HG02884 (cell line): ENCODE measurements around the gene LAMA3.
"Not testable (repeated sequence)": the region's sequence is repeated elsewhere in the genome, so short reads cannot be mapped to it uniquely, and the experiment has no call there.

Experiments
- ATAC-seq: cut with Tn5 transposase; IDR thresholded peaks from one replicate; pipeline ENCODE4 v1.9.1; 2021; ENCODE audit warnings: mild to moderate bottlenecking, moderate library complexity; ENCODE audit not compliant: unreplicated experiment

The LAMA3 gene

DNA sequence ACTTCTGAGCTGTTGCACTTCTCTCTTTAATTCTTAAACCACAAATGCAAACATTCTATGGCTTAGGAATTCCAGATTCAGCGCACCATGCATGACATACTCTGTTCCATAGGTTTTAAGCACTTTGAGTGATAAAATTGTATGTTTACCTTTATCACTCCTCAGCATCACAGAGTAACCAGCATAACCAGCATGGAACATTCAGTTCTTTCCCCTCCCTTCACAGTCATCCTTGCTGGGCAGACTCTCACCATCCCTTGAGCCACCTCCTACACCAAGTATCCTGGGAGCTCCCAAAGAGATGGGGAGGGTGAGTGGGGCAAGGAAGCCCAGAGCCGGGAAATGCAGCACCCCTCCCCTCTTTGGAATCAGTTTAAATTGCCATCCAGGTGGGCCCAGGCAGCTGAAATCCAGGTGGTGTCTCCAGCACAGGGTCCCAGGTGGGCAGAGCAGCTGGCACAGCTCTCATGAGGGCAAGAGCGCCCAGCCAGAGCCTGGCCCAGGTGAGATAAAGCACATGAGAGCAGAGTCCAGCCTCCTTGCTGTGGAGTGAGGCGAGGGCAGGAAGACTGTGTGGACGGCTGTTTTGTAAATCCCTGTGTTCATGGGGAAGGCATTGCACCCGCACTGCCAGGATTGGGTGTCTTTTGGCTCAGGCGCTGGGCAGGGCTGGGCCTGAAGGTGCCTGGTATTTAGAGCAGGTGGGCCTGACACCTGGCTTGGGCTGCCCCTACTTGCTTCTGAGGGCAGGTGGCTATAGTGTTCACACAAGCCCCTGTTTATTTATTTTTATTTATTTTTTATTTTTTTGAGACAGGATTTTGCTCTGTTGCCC, 36.8 kb downstream of the LAMA3 start:
- no peak for ATAC-seq

DNA sequence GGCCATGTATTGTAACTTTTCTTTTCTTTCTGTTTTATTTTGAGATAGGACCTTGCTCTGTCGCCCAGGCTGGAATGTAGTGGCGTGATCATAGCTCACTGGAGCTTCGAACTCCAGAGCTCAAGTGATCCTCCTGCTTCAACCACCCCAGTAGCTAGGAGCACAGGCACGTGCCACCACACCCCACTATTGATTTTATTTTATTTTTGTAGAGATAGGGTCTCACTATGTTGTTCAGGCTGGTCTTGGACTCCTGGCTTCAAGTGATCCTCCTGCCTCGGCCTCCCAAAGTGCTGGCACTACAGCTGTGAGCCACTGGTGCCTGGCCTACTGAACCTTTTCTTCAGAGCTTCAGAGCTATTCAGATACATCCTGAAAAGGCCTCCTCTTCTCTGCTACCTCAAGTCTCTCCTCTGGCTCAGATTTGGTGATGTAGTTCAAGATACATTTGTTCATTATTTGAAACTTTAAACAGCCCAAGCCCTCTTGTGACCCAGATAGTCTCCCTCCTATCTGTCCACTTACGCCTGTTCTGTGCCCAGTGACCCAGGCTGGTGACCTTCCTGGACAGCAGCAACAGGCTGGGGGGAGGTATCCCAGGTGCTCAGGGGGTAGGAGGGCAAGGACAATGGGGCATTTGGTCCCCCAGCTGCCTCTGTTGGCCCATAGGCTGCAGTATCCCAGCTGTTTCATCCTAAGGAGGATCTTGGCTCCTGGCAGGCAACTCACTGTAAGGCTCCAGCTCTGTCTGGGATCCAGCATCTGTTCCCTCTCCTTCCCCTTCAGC, 38.6 kb downstream of the LAMA3 start:
- no peak for ATAC-seq

DNA sequence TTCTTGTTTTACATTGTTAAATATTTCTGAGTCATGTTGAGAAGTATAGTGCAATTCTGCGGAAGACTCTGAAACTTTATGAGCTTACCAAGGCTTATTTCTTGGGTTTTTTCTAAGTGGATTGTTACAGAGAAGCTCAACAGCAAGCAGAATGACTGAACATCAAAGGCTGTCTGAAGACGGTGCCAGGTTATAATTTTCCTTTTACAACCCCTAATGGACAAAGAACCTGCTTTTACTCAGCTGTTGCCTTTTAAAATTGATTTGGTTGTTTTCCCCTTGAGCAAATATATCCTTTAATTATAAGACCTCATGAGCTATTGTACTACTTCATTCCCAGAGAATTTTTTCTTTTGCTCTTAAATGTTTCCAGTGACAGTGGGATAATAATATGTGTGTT, 41.6 kb downstream of the LAMA3 start:
- ATAC-seq, result no peak

GRCh38 chr18:23731861-23732260, 42.6 kb downstream of the LAMA3 start:
- no peak for ATAC-seq

DNA sequence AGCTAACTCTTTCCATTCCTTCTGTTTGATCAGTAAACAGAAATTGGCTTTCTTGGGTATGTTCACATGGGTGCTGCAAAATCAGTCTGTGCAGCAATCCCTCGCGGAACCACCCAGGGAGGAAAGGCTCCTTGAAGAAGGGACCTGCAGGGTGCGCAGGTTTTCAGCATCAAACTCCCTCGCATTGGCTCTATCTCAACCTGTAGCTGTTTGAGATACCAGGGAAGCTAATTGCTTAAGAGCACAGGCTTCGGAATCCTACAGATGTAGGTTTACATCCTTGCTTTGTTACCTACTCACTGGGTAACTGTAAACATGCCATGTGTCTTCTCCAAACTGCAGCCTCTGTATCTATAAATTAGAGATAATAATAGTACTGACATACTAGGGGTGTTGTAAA, 43.2 kb downstream of the LAMA3 start:
- ATAC-seq, result no peak

DNA sequence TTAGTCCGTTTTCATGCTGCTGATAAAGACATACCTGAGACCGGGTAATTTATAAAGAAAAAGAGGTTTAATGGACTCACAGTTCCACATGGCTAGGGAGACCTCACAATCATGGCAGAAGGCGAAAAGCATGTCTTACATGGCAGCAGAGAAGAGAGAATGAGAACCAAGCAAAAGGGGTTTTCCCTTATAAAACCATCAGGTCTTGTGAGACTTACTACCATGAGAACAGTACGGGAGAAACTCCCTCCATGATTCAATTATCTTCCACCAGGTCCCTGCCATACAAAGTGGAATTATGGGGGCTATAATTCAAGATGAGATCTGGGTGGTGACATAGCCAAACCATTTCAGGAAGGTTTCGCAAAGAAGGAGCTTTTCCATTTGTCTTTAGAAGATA, 44.0 kb downstream of the LAMA3 start:
- not testable (repeated sequence) for ATAC-seq

DNA sequence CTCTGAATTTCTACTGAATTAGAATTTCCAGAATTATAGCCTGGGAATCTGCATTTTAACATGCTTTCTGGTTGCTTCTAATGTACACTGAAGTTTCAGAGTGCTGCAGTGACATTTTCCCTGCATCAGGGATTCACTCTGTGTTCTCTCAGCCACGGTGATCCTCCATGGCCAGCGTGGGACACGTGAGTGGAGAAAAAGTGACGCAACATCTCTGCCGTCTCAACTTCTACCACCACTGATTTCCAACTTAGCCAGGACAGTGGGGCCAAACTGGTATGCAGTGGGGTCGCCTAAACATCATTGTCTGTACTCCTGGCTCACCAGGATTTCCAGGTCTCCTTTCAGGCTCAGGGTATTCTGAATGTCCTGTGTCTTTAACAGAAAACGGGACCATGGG, 44.6 kb downstream of the LAMA3 start:
- no peak for ATAC-seq

DNA sequence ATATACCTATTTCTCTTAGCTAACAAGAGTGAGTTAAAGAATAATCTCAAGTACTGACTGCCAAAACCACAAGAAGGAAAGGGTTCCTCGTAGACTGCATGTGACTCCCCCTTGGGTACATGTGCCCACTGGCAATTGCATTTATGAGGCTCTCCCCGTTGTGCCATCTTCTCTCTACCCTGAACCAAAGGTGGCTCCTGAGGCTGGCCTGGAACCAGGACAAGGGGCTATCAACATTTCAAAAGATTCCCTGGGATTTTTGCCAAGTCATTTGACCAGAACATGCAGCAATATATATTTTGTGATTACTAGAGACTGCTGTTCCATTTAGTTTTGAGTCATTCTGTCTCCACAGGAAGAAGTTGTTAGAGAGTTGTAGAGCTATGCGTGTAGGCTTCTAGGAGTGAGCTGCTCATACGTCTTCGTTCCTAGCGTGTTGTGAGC, 45.8 kb downstream of the LAMA3 start:
- ATAC-seq, result no peak

GRCh38 chr18:23737578-23737977, 48.3 kb downstream of the LAMA3 start:
- ATAC-seq, result no peak

DNA sequence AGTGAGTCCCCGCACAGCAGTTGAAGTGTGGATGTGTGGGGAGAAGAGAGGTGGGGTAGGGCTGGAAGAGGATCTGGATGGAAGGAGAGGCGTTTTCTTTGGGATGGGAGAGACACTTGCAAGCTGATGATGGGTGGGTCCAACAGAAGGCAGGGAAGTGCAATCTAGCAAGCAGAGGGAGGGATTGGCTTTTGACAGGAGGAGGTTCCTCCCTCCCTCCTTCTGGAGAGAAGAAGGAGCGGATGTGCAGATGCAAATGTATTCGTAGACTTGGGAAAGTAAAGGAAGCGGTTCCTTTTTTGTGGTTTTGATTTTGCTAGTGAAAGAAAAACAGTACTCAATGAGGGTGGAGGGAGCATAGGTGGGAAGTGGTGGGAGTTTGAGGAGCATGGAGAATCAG, 48.9 kb downstream of the LAMA3 start:
- no peak for ATAC-seq

DNA sequence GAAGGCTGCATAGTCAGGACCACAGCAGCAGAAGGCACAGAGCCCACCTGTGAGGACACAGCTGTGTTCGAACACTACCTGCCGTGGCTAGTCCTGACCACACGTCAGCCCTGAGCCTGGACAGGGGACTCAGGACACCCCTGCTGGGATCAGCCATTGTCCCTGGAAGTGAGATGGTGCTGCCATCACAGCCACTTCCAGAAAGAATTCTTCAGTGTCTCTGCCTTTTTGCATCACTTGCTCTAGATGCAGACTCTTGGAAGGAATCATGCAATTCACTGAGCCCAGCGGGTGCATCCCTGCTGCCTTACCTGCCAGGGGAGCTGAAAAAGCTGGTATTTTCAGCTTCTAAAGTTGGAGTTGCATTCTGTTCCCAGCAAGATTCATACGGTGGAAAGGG, 49.3 kb downstream of the LAMA3 start:
- ATAC-seq, result no peak

DNA sequence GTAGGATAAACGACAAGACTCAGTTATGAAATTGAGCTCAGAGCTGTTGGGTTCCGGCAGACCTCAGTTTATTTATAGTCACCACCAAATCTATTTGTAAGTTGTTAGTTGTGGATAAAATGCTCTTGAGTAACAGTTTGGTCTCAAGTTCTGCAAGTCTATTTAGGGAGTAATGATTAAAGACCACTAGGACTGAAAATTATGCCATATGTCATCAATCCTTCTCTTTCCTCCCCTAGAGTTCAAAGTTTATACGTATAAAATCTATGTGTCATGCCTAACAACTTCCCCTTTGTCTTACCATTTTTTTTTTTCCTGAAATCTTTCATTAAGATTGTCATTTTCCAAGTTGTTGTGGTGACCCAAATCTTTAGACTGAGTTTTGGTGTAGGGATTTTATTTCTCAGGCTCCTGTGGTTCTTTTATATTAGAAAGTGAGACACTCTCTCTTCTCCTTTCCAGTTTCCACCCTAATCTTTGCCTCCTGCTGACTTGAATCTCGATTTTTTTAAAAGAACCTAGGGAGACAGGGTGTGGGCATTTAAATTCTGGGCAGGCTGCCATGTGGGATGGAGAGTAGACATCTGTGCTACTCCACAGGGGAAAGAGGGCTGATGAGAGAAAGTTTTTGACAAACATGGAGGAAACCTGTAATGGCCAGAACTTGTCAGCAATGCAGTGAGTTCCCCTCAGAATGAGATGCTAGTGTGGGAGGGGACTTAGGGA, 51.0 kb downstream of the LAMA3 start:
- ATAC-seq, result no peak

- not testable (repeated sequence) for ATAC-seq
Observed at GRCh38 chr18:23741967-23742366, 52.7 kb downstream of the LAMA3 start.

- no peak for ATAC-seq
Observed at GRCh38 chr18:23743733-23744333, 54.6 kb downstream of the LAMA3 start.

GRCh38 chr18:23745366-23745765, 56.1 kb downstream of the LAMA3 start:
- ATAC-seq, result no peak

DNA sequence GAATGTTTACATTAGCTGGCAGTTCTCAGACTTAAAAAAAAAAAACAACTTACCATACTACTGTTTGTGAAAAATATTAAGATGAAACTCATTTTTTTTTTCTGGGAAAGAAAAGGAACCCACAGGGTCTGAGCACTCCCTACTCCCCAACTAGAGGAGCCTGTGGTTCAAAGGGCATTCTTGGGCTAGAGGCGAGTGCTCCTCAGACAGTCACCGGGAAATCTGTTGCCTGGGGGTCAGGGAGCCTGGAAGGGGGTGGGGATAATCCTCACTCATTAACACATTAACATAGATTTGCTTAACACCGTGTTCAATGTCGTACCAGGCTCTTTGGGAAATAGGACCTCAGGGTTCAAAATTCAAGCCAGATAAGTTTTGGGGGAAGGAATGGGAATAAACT, 57.6 kb downstream of the LAMA3 start:
- no peak for ATAC-seq

GRCh38 chr18:23752363-23752762, 63.1 kb downstream of the LAMA3 start:
- ATAC-seq, result no peak

DNA sequence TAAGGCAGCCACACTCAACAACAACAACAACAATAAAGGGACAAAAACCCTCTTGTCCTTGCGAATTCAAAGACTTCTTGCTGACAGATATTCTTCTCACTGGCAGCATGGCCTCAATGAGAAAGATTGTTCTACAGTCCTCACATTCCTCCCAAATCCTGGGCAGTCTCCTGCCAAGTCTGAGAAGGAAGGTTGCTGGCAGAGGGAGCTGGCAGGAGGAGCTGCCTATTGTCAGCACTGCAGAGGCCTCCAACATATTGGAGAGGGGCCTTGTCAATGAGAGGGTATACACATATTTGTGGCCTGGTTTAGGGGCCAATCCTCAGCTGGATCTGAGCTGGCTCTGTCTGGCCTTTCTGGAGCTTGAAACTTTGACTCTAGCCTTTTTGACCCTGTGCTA, 63.5 kb downstream of the LAMA3 start:
- no peak for ATAC-seq

- ATAC-seq, result no peak
Observed at GRCh38 chr18:23756590-23757436, 67.6 kb downstream of the LAMA3 start.

DNA sequence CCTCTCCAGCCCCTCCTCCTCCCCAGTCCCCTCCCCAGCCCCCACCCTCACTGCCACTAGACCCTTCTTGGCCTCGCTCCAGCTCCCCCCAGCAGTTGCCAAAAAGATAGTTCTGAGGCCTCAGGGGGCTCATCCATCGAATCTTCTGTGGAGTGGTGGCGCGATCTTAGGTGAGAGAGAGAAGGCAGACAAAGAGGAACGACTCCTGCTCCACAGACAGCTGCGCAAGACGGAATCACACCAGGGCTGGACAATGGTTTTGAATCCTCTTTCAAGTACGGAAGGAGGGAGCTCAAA, 68.1 kb downstream of the LAMA3 start:
- no peak for ATAC-seq
